GM21381 (cell line): Measurements from ENCODE around the gene PDE11A.

Experiments
- ATAC-seq: cut with Tn5 transposase; IDR thresholded peaks from one replicate; pipeline ENCODE4 v1.9.1; 2021; ENCODE audit warnings: mild to moderate bottlenecking, moderate library complexity; ENCODE audit not compliant: unreplicated experiment

The PDE11A gene

DNA sequence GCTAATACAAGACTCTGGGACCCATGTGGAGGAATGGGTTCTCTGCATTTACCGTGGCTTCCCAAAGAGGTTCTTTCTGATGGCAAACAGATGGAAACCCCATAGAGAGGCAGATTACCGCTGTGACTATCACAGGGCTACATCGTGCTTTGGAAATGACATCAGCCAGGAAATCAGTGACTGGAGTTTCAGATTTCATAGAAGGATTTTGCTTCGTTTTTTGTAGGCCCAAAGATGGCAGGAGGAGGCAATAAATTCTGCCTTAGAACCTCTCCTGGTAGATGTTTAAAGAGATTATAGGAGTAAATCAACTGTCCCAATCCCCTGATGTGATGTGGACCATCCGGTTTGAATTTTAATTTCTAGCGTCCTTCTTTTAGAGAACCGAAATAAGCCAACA is 465.9 kb downstream of the PDE11A start:
- no peak for ATAC-seq

DNA sequence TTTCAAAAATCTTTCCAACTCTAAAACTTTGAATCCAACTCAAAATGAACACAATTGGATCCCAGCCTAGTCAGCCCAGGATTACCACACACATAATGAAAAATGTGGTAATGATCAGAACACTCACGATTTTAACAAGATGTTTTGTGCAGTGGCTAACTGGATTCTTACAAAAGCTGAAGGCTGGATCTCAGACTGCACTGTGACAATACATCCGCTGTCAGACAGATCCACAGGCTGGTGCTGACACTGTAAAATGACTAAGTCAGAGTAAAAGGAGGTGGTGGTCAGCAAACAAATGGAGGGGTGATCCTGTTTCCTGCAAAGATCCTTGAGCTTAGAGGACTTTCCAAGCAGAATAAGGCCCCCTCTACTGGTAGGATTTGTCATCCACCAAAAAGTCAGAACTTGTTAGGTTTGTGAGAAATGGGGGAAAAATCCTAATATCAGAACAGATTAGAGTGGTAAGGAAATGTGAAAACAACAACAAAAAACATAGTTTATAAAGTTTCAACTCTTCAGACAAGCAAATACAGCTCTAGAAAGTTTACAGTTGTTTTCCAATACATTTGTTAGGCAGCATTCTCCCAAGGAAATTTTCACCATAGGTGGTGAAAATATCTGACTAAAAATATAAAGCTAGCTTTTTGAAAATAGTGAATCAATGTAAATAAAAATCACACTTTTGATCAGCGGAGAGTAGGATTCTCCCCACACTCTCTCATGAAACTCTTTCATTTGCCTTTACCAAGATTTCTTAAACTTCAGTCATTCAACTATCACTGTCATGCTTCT is 468.1 kb downstream of the PDE11A start:
- no peak for ATAC-seq

DNA sequence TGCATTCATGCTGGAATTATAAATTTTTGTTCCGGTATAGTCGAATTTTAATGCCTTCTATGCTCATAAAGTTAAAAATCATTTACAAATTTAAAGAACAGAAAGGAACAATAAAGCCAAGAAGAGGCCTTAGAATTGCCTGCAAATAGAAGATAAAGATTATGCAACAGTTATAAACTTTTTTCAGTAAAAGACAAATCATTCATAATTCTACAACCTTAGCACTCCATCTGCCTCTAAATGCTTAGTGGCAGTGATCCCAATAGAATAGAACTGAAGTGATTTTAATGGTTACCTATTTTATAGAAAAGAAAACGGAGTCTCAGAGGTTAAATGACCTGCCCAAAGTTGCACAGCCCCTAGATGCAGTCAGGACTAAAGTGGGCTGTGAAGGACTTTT is 468.8 kb downstream of the PDE11A start:
- no peak for ATAC-seq

DNA sequence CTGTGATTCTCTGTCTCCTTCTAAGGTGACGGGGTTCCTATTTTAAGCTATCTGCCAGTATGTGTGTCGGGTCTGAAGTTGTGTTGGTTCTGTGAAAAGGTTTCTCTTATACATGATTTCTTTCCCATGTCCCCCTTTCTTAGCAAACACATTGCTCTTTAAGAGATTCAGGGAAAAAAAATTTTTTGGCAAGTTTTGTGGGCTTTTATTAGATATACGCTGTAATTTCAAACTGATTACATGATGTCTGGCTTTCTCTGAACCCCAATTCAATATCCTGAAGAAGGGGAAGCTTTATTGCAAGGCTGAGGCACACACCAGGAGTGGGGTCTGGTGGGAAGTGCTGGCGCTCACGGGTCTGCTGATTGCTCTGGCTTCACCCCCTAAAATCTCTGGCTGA is 469.4 kb downstream of the PDE11A start:
- ATAC-seq: no peak

DNA sequence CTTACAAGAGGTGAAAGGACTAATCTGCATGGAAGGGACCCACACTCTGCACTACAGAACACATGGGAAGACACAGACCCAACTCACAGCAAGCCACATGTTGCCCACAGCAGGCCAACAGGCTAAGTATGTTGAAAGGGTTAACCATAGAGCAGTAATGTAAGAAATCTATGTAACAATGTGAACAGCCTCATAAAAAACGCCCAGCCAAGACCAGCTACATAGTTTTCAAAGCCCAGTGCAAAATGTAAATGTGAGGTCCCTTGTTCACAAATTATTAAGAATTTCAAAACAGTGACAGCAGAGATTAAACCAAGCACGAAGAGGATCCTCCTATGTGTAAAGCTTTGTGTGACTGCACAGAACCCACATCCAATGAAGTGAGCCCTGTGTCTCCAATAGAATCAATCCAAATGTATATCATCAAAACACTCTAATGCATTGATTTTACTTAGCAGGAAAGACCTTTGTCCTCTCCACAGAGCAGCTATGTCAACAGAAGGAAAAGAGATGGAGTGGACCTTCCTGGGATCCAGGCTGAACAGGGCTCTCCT is 469.9 kb downstream of the PDE11A start:
- ATAC-seq: no peak

DNA sequence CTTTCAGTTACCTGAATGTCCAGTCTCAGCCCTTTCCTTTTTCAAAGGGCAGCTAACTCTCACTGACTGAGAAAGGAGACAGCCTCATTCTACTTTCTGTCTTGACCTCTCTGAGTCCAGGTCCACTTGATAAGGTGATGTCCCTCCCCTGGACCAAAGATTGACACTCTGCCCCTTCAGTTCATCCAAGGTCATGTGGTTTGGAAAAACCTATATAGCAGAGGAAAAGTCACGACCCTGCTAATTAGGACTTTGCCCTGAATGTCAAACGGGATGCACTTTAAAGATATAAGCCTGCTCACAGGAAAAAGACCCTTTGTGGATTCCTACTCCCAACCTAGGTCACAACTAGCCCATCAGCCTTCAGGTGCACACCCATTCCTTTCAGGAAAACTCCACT is 471.7 kb downstream of the PDE11A start:
- no peak for ATAC-seq

DNA sequence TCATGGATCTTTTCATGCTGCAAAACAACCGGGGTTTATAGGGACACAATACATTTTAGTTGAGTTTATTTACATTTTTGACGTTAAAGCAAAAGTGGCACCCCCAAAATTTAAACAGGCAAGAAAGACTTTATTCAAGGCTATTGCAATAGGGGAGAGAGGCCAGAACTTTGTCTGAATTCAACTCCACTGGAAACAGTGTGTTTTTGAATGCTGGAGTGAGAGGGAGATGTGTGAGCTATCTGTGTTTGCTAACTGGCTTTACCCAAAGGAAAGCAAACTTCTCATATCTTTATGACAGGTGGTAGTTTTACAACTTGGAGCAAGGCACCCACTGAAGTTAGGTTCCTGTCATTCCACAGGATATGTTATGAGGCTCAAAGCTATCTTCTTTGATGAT is 472.6 kb downstream of the PDE11A start:
- ATAC-seq: no peak

DNA sequence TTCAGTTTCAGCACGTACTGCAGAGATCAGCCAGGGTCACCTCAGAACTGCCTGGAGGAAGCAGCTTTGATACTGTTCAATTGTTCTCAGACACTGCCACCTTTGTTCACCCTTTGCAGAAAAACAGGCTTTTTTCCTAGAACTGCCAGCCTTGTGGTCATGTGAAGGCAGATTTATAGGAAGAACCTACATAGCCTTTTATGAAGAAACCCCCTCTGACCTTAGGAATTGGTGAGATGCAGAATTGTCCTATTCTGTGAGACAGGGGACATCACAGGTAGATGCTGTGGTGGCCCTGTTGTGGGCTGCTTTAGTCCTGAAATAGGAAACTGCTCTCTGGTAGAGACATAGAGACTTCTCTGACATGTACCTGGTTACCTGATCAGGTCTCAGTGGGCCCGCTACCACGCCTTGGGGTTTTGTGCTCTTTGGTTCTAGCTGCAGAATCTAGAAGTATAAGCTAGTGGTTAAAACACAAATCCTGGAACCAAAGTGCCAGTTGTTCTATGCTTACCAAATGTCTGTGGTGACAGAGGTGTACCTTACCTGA is 473.4 kb downstream of the PDE11A start:
- ATAC-seq: no peak

DNA sequence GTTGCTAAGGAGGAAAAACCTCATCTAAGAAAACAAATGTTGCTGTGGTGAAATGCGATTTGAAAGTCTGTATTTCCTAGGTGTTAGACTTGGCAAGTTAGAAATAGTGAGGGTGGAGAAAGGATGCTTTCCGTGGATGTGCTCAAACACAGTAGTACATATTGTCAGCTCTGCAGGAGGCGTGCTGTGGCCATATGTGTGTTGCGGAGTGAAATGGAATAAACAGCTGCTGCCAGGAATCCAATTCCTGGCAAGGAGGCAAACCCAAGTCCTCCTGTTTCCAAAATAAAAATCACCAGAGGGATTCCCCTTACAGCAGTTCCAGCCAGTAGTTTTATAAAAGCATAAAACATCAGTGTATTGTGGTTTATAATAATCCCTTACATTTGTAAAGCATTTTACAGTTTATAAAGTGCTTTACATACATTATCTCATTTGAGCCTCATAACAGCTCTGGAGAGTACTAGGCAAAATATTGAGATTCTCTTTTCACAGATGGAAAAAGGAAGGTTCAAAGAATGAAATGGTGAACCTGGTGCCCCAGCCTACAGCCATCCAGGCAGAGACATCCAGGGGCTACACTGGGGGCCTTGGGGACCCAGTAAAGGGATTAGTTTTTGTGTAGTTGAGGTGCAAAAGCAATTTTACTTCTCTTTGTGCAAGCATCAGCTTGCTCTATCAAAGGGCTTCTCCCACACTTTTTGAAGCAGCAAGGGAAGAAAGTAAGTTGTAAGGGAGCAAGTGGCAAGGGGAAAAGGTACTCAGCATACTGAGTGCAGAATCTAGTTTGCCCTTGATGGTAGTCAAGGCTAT is 474.0 kb downstream of the PDE11A start:
- ATAC-seq: no peak

DNA sequence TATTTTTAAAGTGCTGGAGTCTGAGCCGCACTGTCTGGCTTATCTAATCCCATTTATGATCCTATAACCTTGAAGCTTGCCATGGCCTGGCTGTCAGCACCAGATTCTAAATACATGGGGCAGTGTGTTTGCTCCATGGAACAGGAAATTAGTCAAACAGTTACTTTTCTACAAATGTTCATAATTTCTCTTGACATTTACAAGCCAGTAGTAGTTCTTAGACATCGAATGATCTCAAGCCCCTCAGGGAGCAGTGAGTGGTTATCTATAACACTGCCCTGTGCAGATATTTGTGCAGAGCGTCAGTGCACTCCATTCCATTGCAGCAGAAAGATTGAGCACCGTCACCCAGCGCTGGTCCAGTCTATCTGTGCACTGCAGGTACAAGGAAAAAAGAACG is 474.8 kb downstream of the PDE11A start:
- ATAC-seq: no peak

DNA sequence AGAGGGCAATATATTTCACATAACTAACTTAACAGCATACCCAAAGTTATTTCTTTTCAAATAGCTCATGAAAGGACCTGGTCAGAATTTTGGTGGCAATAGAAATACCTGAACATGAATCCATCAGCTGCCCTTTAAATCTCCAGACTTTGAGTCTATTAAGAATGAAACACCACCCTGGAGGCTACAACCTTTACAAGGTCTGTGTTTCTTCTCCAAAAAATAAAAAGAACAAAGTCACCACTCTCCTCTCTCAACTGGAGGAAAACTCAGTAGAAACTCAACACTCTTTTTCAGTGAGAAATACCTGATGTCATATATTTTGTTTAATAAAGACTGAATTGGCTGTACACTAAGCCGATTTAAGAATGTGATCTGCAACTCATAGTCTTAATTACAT is 475.7 kb downstream of the PDE11A start:
- ATAC-seq: no peak

DNA sequence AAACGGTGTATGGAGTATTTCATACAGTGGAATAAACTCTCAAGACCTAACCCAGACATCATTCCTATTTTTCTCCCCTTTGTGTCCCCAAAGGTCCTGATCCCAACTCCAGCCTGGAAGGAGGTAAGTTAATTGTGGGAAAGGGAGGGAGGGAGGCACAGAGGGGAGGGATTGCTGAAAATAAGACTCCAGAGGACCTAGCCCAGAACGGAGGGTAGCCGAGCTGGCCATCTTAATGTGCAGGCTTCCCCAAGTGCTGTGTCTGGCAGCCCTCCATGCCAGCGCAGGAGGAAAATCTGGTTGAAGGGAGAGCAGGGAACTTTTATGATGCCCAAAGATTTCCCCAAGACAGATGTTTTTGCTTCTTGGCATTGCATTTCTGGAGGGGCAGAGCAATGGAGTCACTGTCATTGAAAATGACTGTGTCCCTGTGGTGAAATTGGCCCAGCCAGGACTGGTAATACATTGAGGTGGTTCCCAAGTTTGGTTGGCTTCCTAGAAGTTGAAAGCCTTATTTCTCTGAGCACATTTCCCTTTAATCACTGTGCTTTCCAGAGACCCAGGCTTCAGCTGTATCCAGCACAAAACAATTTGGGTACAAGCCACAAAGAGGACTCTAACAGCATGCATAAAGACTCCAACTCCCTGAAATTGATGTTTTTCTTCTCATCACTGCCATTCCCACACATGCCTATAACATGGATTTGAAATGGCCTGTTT is 477.3 kb downstream of the PDE11A start:
- no peak for ATAC-seq

DNA sequence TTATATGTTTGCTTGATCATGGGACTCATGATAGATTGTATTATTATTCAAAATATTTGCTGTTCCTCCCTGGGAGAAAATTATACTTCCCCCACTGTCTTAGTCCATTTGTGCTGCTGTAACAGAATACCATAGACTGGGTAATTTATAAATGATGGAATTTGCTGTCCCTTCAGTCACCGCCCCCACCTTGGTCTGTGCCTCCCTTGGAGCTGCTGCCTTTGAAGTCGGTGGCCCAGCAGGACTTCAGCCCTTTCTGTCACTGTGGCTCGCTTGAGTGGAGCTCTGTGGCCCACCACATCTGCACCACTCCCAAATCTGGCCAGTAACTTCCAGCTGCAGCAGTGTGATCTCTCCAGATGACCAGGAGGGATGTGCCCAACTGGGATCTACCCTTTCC is 479.2 kb downstream of the PDE11A start:
- ATAC-seq: no peak

DNA sequence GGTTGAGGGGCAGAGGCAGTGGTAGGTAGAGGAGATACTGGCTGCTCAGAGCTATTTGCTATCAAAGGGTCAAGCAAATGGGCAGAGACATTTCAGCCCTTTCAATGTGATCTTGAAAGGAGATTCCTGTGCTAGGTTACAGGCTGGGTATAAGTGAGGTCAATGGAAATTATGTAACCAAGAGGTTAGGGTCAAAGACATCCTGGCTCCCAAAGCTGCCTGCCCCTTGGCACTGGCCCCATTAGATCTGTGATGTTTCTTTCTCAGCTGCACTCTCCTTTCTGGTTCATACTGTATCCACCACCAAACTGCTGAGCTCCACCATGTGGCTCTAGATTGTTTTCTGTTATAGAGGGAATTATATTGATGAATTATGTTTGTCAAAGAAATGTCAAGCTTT is 479.6 kb downstream of the PDE11A start:
- ATAC-seq: no peak

DNA sequence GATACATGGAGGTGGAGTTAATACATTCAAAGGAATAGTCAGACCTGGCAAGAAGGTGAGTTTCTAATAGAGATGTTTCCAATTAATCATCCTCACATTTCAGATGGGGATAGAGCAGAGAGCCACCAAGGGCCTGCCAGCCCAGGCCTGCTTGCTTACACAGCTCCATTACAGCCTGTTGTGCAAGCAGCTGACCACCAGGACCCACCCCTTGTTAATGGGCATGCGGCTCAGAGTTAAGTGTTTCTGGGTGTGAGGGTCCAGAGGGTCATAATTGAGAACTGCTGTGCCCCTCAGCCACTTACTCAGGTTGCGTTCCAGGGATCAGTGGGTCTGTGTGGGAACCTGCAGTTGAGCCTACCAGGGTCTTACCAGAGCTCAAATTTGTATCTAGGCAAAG is 480.2 kb downstream of the PDE11A start:
- no peak for ATAC-seq

DNA sequence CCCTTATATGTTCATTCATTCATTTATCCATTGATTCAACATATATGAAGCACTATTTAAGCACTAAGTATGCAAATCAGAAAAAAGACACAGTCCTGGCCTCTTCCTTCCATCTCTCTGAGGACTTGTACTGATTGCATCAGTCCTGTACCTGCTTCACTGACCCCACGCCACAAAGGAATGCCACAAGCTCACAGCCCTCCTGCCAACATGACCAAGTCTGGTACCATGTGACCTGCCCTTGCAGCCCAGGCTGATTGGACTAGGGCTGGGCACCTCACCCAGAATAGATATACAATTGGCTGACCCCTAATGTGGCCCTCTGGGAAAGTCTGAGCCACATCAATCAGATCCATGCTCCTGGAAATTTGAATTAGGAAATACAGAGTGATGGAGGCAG is 483.4 kb downstream of the PDE11A start:
- ATAC-seq: no peak

DNA sequence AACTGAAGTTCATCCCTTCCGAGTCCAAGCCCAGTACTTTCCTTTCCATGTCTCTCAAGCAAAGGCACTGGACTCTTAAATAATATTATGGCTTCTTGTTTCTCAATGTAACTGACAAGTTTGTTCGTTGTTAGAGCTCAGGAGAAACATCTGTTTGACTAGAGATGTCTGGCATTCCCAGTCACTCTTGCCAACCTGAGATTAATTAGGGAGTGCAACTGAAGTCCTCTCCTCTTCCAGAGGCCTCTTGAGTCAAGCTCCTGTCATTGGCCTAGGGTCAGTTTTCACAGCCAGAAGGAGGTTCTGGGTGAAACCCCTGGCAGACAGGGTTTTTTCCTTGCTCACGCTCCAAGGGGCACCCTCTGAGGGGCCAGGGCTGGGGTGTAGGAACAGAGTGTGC is 483.9 kb downstream of the PDE11A start:
- no peak for ATAC-seq

DNA sequence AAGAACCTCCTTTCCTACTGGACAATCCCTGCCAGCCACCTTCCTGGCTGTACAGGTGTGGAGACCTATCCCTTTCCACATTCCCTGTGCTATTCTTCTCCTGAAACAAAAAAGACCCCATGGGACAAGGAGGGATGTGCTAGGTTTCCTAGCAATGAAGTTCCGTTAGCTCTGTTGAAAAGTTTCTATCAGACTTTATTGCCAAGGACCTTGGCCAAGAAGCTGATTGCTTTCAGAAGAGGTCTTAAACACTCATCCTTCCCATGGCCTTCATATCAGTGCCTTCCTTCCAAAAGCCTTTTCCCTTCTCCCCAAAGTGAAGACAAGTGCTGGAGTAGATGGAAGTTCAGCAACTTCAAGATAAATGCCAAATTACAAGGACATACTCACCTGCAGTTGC is 485.2 kb downstream of the PDE11A start:
- ATAC-seq: no peak

DNA sequence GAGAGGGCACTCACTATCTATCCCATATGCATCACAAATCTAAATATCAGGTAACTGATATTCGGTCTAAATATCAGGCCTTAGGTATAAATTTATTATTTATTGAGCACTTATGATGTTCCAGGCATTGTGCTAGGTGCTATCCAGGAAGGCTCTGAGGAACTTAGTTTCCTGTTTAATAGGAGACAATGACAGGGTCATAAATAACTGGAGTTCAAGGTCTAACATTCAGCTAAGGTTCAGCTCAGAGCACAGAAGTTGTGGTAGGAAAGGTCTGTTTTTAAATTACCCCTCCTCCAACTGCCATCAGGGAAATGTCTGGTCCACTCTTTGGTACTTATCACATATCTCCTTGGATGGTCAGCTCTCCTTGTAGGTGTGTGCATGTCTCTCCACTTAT is 486.4 kb downstream of the PDE11A start:
- no peak for ATAC-seq

DNA sequence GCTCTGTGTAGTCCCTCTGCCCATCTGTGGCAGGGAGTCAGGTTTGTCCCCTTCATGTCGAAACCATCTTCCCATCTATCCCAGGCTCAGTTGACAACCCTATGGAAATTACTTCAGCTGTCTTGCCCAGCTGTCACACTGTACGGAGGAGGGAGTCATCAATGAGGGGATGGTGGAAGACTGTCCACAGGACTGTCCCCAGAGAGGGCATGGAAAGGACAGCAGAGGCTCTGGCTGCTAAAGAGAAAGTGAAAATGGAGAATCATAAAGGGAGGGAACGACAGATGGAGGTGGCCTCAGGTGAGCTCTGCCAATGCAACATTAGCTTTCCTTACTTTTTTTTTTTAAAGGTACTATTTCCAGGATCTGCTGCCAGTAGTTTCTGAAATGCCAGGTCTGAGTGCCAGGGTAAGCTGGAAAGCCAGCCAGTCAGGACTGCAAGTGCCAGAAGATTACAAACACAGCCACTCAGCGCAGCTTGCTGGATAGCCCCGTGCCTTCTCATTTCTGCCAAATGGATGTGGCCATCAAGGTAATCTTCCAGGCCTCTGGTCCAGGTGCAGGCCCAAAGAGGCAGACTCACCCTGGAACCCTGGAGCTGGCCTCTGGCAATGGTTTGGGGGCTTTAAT is 487.2 kb downstream of the PDE11A start:
- no peak for ATAC-seq
